ENCODE data around the gene IGFBP2.

The IGFBP2 gene

GRCh38 chr2:216636551-216637450 is 3.6 kb downstream of the IGFBP2 start:
- no peak for DNase-seq (ENCODE audit: low read depth)

GRCh38 chr2:216637472-216637871 is 4.3 kb downstream of the IGFBP2 start:
- no peak for DNase-seq (ENCODE audit: low read depth)

GRCh38 chr2:216643986-216644659 is 10.9 kb downstream of the IGFBP2 start:
- DNase-seq (ENCODE audit: low read depth): no peak

DNA sequence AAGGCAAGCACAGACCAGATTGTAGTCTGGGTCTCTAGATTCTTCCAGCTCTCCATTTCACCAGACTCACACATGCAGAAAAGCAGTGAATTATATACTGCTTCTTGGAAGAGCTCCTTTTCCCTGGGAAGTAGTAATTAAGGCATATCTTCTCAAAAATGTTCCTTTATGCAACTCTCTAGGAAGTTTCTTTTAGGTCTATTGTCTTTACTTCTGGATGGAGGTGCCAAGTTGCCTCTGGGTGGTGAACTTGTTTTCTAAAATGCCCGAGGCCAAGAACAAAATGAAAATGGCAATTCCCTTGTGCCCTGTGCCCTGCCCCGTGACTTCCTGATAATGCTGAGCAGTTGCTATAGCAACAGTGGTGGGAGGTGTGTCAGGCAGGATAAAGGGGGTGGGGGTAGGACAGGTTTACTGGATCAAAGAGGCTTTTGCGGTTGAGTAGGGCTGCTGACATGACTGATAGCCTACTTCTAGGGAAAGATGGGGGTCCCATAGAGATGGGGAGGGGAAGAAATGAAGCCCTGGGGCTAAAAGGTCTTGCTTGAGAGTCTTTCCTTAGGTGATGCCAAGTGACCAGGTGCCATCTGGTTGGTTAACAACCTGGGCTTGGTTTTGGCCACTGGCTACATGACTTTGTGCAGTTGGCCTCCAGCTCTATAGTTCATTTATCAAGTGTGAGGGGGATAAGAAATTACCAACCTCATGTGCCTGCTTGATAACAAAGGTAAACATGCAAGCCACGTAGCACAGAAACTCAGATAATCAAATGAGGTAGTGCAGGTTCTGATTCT is 11.8 kb downstream of the IGFBP2 start:
- no peak for DNase-seq (ENCODE audit: low read depth)

- DNase-seq (ENCODE audit: low read depth): no peak
Measured at GRCh38 chr2:216645636-216645950, 12.4 kb downstream of the IGFBP2 start.

DNA sequence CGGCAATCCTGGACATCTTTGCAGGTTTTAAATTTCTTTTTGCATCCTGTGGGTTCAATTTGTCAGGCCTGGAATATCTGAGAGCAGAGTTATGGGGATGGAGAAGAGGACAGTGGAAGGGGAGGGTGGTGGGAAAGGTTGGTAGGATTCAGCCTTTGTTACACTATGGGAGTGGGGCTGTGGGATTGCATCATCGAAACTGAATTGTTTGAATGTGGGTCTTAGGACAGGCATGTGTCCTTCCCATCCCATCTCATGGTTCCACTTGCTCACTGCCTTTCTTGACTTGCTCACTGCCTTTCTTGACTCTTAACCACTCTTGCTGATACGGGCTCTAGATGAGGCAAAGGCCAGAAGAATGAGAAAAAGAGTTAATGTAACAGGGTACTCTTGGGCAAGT is 12.9 kb downstream of the IGFBP2 start:
- DNase-seq (ENCODE audit: low read depth): no peak

- DNase-seq (ENCODE audit: low read depth): peak; percentile 31
Measured at GRCh38 chr2:216648105-216648504, 14.9 kb downstream of the IGFBP2 start.

DNA sequence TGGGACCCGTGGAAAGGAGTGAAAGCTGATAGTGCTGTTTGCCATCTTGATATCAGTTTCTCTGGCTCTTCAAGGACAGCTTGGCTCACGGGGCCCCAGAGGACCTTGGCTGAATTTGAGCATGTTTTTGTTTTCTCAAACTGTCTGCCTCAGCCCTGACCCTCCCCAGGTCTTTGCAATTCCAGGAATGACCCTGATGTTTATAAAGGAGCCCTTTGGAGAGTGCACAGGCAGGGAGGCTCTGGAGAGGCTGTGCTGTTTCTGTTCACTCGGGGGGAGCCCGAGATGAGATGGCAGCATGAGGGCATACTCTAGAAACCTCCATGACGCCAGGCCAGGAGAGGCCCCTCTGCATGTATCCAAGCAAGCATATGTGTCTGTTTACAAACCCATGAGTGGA is 16.4 kb downstream of the IGFBP2 start:
- DNase-seq (ENCODE audit: low read depth): no peak

GRCh38 chr2:216650626-216651257 is 17.5 kb downstream of the IGFBP2 start:
- no peak for DNase-seq (ENCODE audit: low read depth)

GRCh38 chr2:216651351-216651881 is 18.2 kb downstream of the IGFBP2 start:
- no peak for DNase-seq (ENCODE audit: low read depth)

- no peak for DNase-seq (ENCODE audit: low read depth)
Measured at GRCh38 chr2:216652566-216652965, 19.3 kb downstream of the IGFBP2 start.

DNA sequence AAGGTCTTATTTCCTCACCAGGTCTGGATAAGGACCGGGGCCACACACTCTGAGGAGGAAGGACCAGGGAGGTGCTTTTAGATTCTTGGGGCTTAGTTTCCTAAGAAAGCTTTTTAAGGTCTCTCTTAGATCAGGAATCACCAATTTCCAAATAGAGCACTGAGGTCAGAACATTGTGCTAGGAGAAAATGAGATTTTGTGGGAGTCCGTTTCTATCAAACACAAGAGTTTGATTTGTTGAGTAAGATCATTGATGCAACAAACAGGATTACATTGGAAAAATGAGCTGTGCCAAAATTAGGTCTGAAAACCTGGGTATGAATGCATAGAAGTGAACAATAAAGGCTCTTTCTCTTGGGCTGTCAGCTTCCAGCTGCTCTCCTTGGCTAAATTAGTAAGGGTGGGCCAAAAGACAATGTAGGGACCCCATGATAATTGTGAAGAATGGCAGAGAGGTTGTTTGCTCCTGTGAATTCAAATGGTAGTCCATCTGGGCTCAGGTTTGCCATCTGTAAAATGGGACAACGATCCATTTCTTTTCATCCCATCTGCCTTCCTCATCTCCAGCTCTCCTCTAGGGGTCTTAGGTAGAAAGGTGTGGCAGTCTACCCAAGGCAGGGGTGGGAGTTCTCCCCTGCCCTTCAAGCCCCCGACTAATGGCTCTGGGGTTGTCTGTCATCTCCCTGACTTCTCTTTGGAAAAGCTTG is 20.0 kb downstream of the IGFBP2 start:
- DNase-seq (ENCODE audit: low read depth): no peak

DNA sequence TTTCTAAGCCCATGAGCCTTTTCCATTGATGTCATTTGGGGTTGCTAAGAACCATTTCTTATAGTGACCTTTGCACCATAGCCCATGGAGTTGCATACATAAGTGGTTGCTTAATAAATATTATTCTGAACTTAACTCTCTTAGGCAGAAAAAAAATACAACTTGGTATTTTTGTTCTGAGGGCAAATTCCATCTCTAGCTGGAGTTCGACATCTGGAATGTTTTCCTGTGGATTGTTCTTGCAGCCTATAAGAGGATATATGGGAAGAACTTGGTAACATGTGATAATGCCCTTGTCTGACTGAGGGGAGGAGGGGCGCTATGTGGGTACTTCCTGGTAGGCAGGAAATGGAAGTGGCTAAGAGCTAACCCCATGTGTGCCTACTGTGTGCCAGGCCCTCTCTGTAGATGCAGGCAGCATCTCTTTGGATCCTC is 20.7 kb downstream of the IGFBP2 start:
- no peak for DNase-seq (ENCODE audit: low read depth)

- DNase-seq (ENCODE audit: low read depth): no peak
Measured at GRCh38 chr2:216654528-216655052, 21.4 kb downstream of the IGFBP2 start.

GRCh38 chr2:216657086-216657855 is 24.1 kb downstream of the IGFBP2 start:
- no peak for DNase-seq (ENCODE audit: low read depth)

GRCh38 chr2:216657980-216658379 is 24.8 kb downstream of the IGFBP2 start:
- DNase-seq (ENCODE audit: low read depth): no peak

DNA sequence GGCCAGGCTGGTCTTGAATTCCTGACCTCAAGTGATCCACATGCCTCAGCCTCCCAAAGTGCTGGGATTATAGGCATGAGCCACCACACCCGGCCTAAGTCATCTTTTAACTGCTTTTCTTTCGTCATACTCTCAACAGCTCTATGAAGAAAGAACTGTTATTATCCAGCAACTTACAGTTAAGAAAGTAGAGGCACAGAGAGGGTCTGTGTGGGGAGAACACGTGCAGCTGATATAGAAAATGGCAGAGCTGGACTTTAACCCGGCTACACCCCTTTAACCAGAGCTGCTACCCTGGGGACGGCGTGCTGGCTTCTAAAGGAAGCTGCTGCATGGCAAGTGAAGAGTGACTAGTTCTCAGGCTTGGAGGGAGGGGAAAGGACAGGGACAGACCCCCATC is 25.5 kb downstream of the IGFBP2 start:
- no peak for DNase-seq (ENCODE audit: low read depth)

DNA sequence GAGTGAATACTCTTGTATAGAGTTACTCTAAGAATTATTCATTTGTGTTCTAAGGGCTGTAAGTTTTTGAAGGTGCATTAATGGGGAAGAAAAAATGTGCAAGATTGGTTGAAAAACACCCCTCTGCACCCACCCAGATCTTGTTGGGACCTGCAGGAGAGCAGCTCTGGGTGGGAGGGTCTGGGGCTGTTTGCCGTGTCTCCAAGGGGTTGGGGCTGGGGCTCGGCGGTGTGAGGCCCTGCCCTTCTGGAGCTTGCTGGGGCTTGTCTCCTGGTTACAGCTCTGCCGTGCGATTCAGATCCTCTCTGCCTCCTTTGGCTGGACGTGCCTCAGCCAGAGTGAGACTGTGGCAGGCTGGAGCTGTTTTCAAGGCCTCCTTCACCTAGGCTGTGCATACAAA is 26.1 kb downstream of the IGFBP2 start:
- DNase-seq (ENCODE audit: low read depth): no peak

GRCh38 chr2:216660496-216660895 is 27.3 kb downstream of the IGFBP2 start:
- DNase-seq (ENCODE audit: low read depth): no peak

DNA sequence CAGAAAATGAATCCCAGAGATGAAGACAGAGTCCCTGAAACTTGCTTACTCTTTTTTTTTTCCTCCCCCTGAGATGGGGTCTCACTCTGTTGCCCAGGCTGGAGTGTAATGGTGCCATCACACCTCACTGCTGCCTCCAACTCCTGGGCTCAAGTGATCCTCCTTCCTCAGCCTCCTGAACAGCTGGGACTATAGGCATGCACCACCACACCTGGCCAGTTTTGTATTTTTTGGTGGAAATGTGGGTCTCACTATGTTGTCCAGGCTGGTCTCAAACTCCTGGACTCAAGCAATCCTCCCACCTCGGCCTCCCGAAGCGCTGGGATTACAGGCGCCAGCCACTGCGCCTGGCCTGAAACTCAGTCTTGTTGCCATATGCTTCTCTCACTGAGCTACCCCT is 27.8 kb downstream of the IGFBP2 start:
- no peak for DNase-seq (ENCODE audit: low read depth)
